ENCODE data around the gene FHIT.

Gene FHIT

GRCh38 chr3:60268123-60268522 lies 983.1 kb downstream of the FHIT start:
- no CpG with 5 or more reads among the region's 2 CpGs for WGBS (ENCODE audit: extremely low coverage, insufficient coverage, low lambda C conversion rate)
- Histone ChIP-seq H3K23ac (ENCODE audit: low read length) (no peak overlapping the region), H3K4me3 (ENCODE audit: low read length) (no peak overlapping the region), H2BK15ac (replicated peaks; ENCODE audit: low read depth) (no peak overlapping the region), H2BK120ac (ENCODE audit: low read depth, low read length) (no peak overlapping the region), H4K5ac (ENCODE audit: low read length) (no peak overlapping the region), H3K4me2 (ENCODE audit: low read length) (no peak overlapping the region), H2AK5ac (ENCODE audit: low read length) (no peak overlapping the region), H3K4ac (ENCODE audit: low read depth, low read length) (no peak overlapping the region), H3K36me3 (ENCODE audit: control insufficient read depth, insufficient read depth, low read length) (no peaks in the 10 kb centered on the region), H3K79me2 (ENCODE audit: control insufficient read depth, insufficient read depth, low read length) (no peaks in the 10 kb centered on the region), H3K79me1 (ENCODE audit: low read length) (no peaks in the 10 kb centered on the region), H4K8ac (ENCODE audit: low read depth, low read length) (no peak overlapping the region), H2BK5ac (ENCODE audit: low read length) (no peak overlapping the region), H3K27me3 (ENCODE audit: insufficient read depth, low read length, poor library complexity) (no peaks in the 10 kb centered on the region), H3K56ac (ENCODE audit: low read length) (no peak overlapping the region), H3K4me1 (ENCODE audit: control insufficient read depth, low read depth, low read length) (no peaks in the 10 kb centered on the region), H3K27ac (ENCODE audit: low read depth, low read length) (no peak overlapping the region), H3K18ac (ENCODE audit: low read length) (no peak overlapping the region), H3K9ac (ENCODE audit: low read length) (no peak overlapping the region)
- no peak for DNase-seq

GRCh38 chr3:60266444-60266843 lies 984.8 kb downstream of the FHIT start:
- Histone ChIP-seq H3K36me3 (ENCODE audit: control insufficient read depth, insufficient read depth, low read length) (no peaks in the 10 kb centered on the region), H3K4me2 (ENCODE audit: low read length) (no peak overlapping the region), H2AK5ac (ENCODE audit: low read length) (no peak overlapping the region), H3K79me1 (ENCODE audit: low read length) (no peaks in the 10 kb centered on the region), H3K27ac (ENCODE audit: low read depth, low read length) (no peak overlapping the region), H3K23ac (ENCODE audit: low read length) (no peak overlapping the region), H3K56ac (ENCODE audit: low read length) (no peak overlapping the region), H4K5ac (ENCODE audit: low read length) (no peak overlapping the region), H3K4ac (ENCODE audit: low read depth, low read length) (no peak overlapping the region), H2BK120ac (ENCODE audit: low read depth, low read length) (no peak overlapping the region), H3K27me3 (ENCODE audit: insufficient read depth, low read length, poor library complexity) (no peaks in the 10 kb centered on the region), H3K18ac (ENCODE audit: low read length) (no peak overlapping the region), H2BK5ac (ENCODE audit: low read length) (no peak overlapping the region), H2BK15ac (replicated peaks; ENCODE audit: low read depth) (no peak overlapping the region), H3K4me3 (ENCODE audit: low read length) (no peak overlapping the region), H4K8ac (ENCODE audit: low read depth, low read length) (peak overlapping the region; percentile 39), H3K9ac (ENCODE audit: low read length) (no peak overlapping the region), H3K79me2 (ENCODE audit: control insufficient read depth, insufficient read depth, low read length) (no peaks in the 10 kb centered on the region), H3K4me1 (ENCODE audit: control insufficient read depth, low read depth, low read length) (no peaks in the 10 kb centered on the region)
- no peak for DNase-seq
- no CpG with 5 or more reads among the region's 2 CpGs for WGBS (ENCODE audit: extremely low coverage, insufficient coverage, low lambda C conversion rate)

- Histone ChIP-seq H3K79me2 (ENCODE audit: control insufficient read depth, insufficient read depth, low read length) (no peaks in the 10 kb centered on the region), H3K18ac (ENCODE audit: low read length) (no peak overlapping the region), H3K4me1 (ENCODE audit: control insufficient read depth, low read depth, low read length) (no peaks in the 10 kb centered on the region), H3K4me3 (ENCODE audit: low read length) (no peak overlapping the region), H4K5ac (ENCODE audit: low read length) (no peak overlapping the region), H2BK120ac (ENCODE audit: low read depth, low read length) (no peak overlapping the region), H4K8ac (ENCODE audit: low read depth, low read length) (no peak overlapping the region), H3K79me1 (ENCODE audit: low read length) (no peaks in the 10 kb centered on the region), H3K23ac (ENCODE audit: low read length) (no peak overlapping the region), H2BK15ac (replicated peaks; ENCODE audit: low read depth) (no peak overlapping the region), H3K36me3 (ENCODE audit: control insufficient read depth, insufficient read depth, low read length) (no peaks in the 10 kb centered on the region), H3K9ac (ENCODE audit: low read length) (no peak overlapping the region), H3K27ac (ENCODE audit: low read depth, low read length) (no peak overlapping the region), H3K4me2 (ENCODE audit: low read length) (no peak overlapping the region), H2BK5ac (ENCODE audit: low read length) (no peak overlapping the region), H3K56ac (ENCODE audit: low read length) (no peak overlapping the region), H3K27me3 (ENCODE audit: insufficient read depth, low read length, poor library complexity) (no peaks in the 10 kb centered on the region), H3K4ac (ENCODE audit: low read depth, low read length) (no peak overlapping the region), H2AK5ac (ENCODE audit: low read length) (no peak overlapping the region)
- DNase-seq, result no peak
Measured at GRCh38 chr3:60263191-60263590, 988.1 kb downstream of the FHIT start.

- no peak overlapping the region for H3K4me3 ChIP-seq (ENCODE audit: low read length)
- H2AK5ac ChIP-seq (ENCODE audit: low read length), result no peak overlapping the region
- H3K4me2 ChIP-seq (ENCODE audit: low read length), result no peak overlapping the region
- H4K8ac ChIP-seq (ENCODE audit: low read depth, low read length), result no peak overlapping the region
- DNase-seq, result no peak
- H3K79me1 ChIP-seq (ENCODE audit: low read length), result no peaks in the 10 kb centered on the region
- H3K79me2 ChIP-seq (ENCODE audit: control insufficient read depth, insufficient read depth, low read length), result no peaks in the 10 kb centered on the region
- H3K18ac ChIP-seq (ENCODE audit: low read length), result no peak overlapping the region
- H3K9ac ChIP-seq (ENCODE audit: low read length), result no peak overlapping the region
- no peak overlapping the region for H2BK5ac ChIP-seq (ENCODE audit: low read length)
- no peaks in the 10 kb centered on the region for H3K36me3 ChIP-seq (ENCODE audit: control insufficient read depth, insufficient read depth, low read length)
- H3K4me1 ChIP-seq (ENCODE audit: control insufficient read depth, low read depth, low read length), result no peaks in the 10 kb centered on the region
- no CpG with 5 or more reads among the region's 2 CpGs for WGBS (ENCODE audit: extremely low coverage, insufficient coverage, low lambda C conversion rate)
- no peaks in the 10 kb centered on the region for H3K27me3 ChIP-seq (ENCODE audit: insufficient read depth, low read length, poor library complexity)
- H2BK15ac ChIP-seq (replicated peaks; ENCODE audit: low read depth), result no peak overlapping the region
- no peak overlapping the region for H3K4ac ChIP-seq (ENCODE audit: low read depth, low read length)
- H3K23ac ChIP-seq (ENCODE audit: low read length), result no peak overlapping the region
- no peak overlapping the region for H4K5ac ChIP-seq (ENCODE audit: low read length)
- no peak overlapping the region for H2BK120ac ChIP-seq (ENCODE audit: low read depth, low read length)
- no peak overlapping the region for H3K56ac ChIP-seq (ENCODE audit: low read length)
- H3K27ac ChIP-seq (ENCODE audit: low read depth, low read length), result no peak overlapping the region
Measured at GRCh38 chr3:60262546-60262945, 988.7 kb downstream of the FHIT start.

GRCh38 chr3:60260546-60260945 lies 990.7 kb downstream of the FHIT start:
- H3K4me3 ChIP-seq (ENCODE audit: low read length), result no peak overlapping the region
- H4K5ac ChIP-seq (ENCODE audit: low read length), result no peak overlapping the region
- no peak overlapping the region for H3K4ac ChIP-seq (ENCODE audit: low read depth, low read length)
- H2BK120ac ChIP-seq (ENCODE audit: low read depth, low read length), result no peak overlapping the region
- no peaks in the 10 kb centered on the region for H3K79me1 ChIP-seq (ENCODE audit: low read length)
- H3K9ac ChIP-seq (ENCODE audit: low read length), result no peak overlapping the region
- no peak overlapping the region for H3K18ac ChIP-seq (ENCODE audit: low read length)
- no peak overlapping the region for H2BK15ac ChIP-seq (replicated peaks; ENCODE audit: low read depth)
- H3K4me2 ChIP-seq (ENCODE audit: low read length), result no peak overlapping the region
- no peak overlapping the region for H2BK5ac ChIP-seq (ENCODE audit: low read length)
- H3K27ac ChIP-seq (ENCODE audit: low read depth, low read length), result no peak overlapping the region
- no peak overlapping the region for H4K8ac ChIP-seq (ENCODE audit: low read depth, low read length)
- H3K4me1 ChIP-seq (ENCODE audit: control insufficient read depth, low read depth, low read length), result no peaks in the 10 kb centered on the region
- H3K79me2 ChIP-seq (ENCODE audit: control insufficient read depth, insufficient read depth, low read length), result no peaks in the 10 kb centered on the region
- H2AK5ac ChIP-seq (ENCODE audit: low read length), result no peak overlapping the region
- no peaks in the 10 kb centered on the region for H3K27me3 ChIP-seq (ENCODE audit: insufficient read depth, low read length, poor library complexity)
- H3K56ac ChIP-seq (ENCODE audit: low read length), result no peak overlapping the region
- H3K36me3 ChIP-seq (ENCODE audit: control insufficient read depth, insufficient read depth, low read length), result no peaks in the 10 kb centered on the region
- DNase-seq, result peak; percentile 3
- H3K23ac ChIP-seq (ENCODE audit: low read length), result no peak overlapping the region
- no CpG with 5 or more reads among the region's 5 CpGs for WGBS (ENCODE audit: extremely low coverage, insufficient coverage, low lambda C conversion rate)

GRCh38 chr3:60250810-60251209 lies 1000.4 kb downstream of the FHIT start:
- H3K4ac ChIP-seq (ENCODE audit: low read depth, low read length), result no peak overlapping the region
- WGBS (ENCODE audit: extremely low coverage, insufficient coverage, low lambda C conversion rate), result no CpG with 5 or more reads among the region's 3 CpGs

More at GRCh38 chr3:60250810-60251209, 1000.4 kb downstream of the FHIT start:
- no peak overlapping the region for H3K9ac ChIP-seq (ENCODE audit: low read length)
- no peaks in the 10 kb centered on the region for H3K79me2 ChIP-seq (ENCODE audit: control insufficient read depth, insufficient read depth, low read length)
- no peak overlapping the region for H4K5ac ChIP-seq (ENCODE audit: low read length)
- no peak overlapping the region for H2BK120ac ChIP-seq (ENCODE audit: low read depth, low read length)
- no peak overlapping the region for H3K23ac ChIP-seq (ENCODE audit: low read length)
- peaks cover 2% of the 10 kb centered on the region for H3K27me3 ChIP-seq (ENCODE audit: insufficient read depth, low read length, poor library complexity)
- H2BK15ac ChIP-seq (replicated peaks; ENCODE audit: low read depth), result no peak overlapping the region
- H3K4me1 ChIP-seq (ENCODE audit: control insufficient read depth, low read depth, low read length), result no peaks in the 10 kb centered on the region
- H2AK5ac ChIP-seq (ENCODE audit: low read length), result no peak overlapping the region
- no peak overlapping the region for H3K4me2 ChIP-seq (ENCODE audit: low read length)
- no peak overlapping the region for H4K8ac ChIP-seq (ENCODE audit: low read depth, low read length)
- H3K79me1 ChIP-seq (ENCODE audit: low read length), result no peaks in the 10 kb centered on the region
- DNase-seq, result no peak
- no peak overlapping the region for H3K27ac ChIP-seq (ENCODE audit: low read depth, low read length)
- no peak overlapping the region for H3K4me3 ChIP-seq (ENCODE audit: low read length)
- H3K36me3 ChIP-seq (ENCODE audit: control insufficient read depth, insufficient read depth, low read length), result no peaks in the 10 kb centered on the region
- no peak overlapping the region for H2BK5ac ChIP-seq (ENCODE audit: low read length)
- H3K56ac ChIP-seq (ENCODE audit: low read length), result no peak overlapping the region
- H3K18ac ChIP-seq (ENCODE audit: low read length), result no peak overlapping the region
